ENCODE measurements around the gene ZNF672.
A peak's percentile ranks its signal among the peaks of the same experiment; 100 is the strongest.

Gene ZNF672

GRCh38 chr1:248834343-248834940 lies 3.6 kb upstream of the ZNF672 start:
- no peak for DNase-seq (ENCODE audit: low spot score)

- no peak for DNase-seq (ENCODE audit: low spot score)
Observed at GRCh38 chr1:248837045-248837780, 811 bp upstream of the ZNF672 start.

- DNase-seq (ENCODE audit: low spot score) = peak; percentile 86
Observed at GRCh38 chr1:248838357-248839167, 538 bp downstream of the ZNF672 start.

GRCh38 chr1:248839168-248839555 lies 1.1 kb downstream of the ZNF672 start:
- no peak for DNase-seq (ENCODE audit: low spot score)

GRCh38 chr1:248840946-248841345 lies 2.9 kb downstream of the ZNF672 start:
- DNase-seq (ENCODE audit: low spot score) = no peak

GRCh38 chr1:248841702-248842395 lies 3.8 kb downstream of the ZNF672 start:
- DNase-seq (ENCODE audit: low spot score) = peak; percentile 67

GRCh38 chr1:248842781-248843331 lies 4.8 kb downstream of the ZNF672 start:
- no peak for DNase-seq (ENCODE audit: low spot score)

GRCh38 chr1:248843687-248844086 lies 5.7 kb downstream of the ZNF672 start:
- DNase-seq (ENCODE audit: low spot score) = no peak

- no peak for DNase-seq (ENCODE audit: low spot score)
Observed at GRCh38 chr1:248844526-248844925, 6.5 kb downstream of the ZNF672 start.

GRCh38 chr1:248847181-248847955 lies 9.3 kb downstream of the ZNF672 start:
- no peak for DNase-seq (ENCODE audit: low spot score)

GRCh38 chr1:248847956-248848561 lies 10.0 kb downstream of the ZNF672 start:
- no peak for DNase-seq (ENCODE audit: low spot score)

GRCh38 chr1:248848602-248849001 lies 10.6 kb downstream of the ZNF672 start:
- DNase-seq (ENCODE audit: low spot score) = no peak

- DNase-seq (ENCODE audit: low spot score) = no peak
Observed at GRCh38 chr1:248849152-248849551, 11.1 kb downstream of the ZNF672 start.

GRCh38 chr1:248849637-248850036 lies 11.6 kb downstream of the ZNF672 start:
- DNase-seq (ENCODE audit: low spot score) = no peak

GRCh38 chr1:248850124-248850523 lies 12.1 kb downstream of the ZNF672 start:
- DNase-seq (ENCODE audit: low spot score) = no peak

GRCh38 chr1:248850536-248851251 lies 12.7 kb downstream of the ZNF672 start:
- DNase-seq (ENCODE audit: low spot score) = no peak

GRCh38 chr1:248851390-248851789 lies 13.4 kb downstream of the ZNF672 start:
- DNase-seq (ENCODE audit: low spot score) = no peak

GRCh38 chr1:248852481-248853405 lies 14.7 kb downstream of the ZNF672 start:
- DNase-seq (ENCODE audit: low spot score) = no peak

Measured in hematopoietic multipotent progenitor cell treated with erythropoietin and hydrocortisone succinate and interleukin-3 and kit ligand, for 15 days (in vitro differentiated cells).